Activated T-helper 1 cell treated with anti-CD3 and anti-CD28 coated beads, Interleukin-2, amount 50 U/mL, for 16 hours (primary cell): ENCODE measurements around the gene OSER1.

ENCODE experiments used
- DNase-seq, 2 donors: peaks; one replicate each; pipeline ENCODE4 v3.0.0-alpha.2; 2020; ENCODE audit warnings: low read depth in 1 of 2, low spot score in 1 of 2

The OSER1 gene

GRCh38 chr20:44180814-44181213 lies 29.8 kb downstream of the OSER1 start:
- DNase-seq = no peak

GRCh38 chr20:44176833-44177534 lies 33.6 kb downstream of the OSER1 start:
- no peak for DNase-seq

GRCh38 chr20:44174996-44175765 lies 35.4 kb downstream of the OSER1 start:
- DNase-seq = no peak

GRCh38 chr20:44173846-44174245 lies 36.7 kb downstream of the OSER1 start:
- DNase-seq = no peak

DNA sequence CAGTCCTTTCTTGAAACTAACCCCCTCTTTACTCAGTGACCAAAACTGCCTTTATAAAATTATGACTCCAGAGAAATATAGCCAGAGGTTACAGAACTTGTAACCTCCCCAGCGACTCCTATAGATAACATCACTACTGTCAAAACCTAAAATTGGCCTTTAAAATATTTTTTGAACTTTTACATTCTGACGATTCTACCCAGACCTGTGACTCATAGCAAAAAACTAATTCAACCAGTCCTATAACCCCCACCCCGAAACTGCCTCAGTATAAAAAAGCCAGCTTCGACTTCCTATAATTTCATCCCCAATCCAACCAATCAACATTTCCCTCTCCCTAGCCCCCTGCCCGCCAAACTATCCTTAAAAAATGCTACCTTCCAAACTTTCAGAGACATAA lies 37.5 kb downstream of the OSER1 start:
- no peak for DNase-seq

DNA sequence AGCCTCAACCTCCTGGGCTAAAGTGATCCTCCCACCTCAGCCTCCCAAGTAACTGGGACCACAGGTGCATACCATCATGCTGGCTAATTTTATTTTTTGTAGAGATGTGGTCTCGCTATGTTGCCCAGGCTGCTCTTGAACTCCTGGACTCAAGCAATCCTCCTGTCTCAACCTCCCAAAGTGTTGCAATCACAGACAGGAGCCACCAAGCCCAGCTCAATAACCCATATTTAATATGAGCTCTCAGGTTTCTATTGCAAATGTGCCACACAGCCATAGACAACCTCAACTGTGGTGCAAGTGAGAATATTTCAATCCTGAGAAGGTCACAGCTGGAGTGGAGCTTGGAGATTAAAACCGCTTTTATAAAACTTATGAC lies 38.0 kb downstream of the OSER1 start:
- no peak for DNase-seq

DNA sequence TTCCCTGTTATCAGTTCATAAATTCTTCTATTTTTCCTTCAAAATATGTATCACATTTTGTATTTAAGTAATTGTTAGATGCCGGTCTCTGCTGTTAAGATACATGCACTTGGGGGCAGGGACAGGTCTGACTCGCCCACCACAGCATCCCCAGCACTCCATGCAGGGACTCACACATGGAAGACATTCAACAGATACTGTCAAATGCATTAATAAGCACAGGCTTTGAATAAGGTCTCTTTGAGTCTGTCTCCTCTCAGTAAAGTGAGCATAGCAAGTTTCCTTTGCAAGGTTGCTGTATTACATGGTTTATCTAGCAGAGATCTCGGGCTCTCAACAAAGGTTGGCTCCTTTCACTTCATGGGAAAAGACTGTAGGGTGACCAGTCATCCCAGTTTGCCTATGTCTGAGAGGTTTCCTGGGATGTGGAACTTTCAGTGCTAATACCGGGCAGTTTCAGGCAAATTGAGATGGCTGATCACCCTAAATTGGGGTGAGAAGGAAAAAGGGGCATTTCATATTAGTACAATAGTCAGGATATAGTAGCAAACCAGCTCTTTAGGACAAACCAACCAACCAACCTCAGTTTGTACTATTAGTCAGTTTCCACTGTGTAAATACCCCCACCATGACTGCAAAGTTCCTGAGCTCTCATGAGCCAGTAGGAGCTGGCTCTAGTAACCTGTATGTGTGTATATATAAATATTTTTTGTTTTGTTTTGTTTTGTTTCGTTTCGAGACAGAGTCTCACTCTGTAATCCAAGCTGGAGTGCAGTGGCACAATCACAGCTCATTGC lies 38.6 kb downstream of the OSER1 start:
- DNase-seq = no peak

- DNase-seq = no peak
Observed at GRCh38 chr20:44170816-44171410, 39.7 kb downstream of the OSER1 start.

- no peak for DNase-seq
Observed at GRCh38 chr20:44167736-44168135, 42.8 kb downstream of the OSER1 start.

DNA sequence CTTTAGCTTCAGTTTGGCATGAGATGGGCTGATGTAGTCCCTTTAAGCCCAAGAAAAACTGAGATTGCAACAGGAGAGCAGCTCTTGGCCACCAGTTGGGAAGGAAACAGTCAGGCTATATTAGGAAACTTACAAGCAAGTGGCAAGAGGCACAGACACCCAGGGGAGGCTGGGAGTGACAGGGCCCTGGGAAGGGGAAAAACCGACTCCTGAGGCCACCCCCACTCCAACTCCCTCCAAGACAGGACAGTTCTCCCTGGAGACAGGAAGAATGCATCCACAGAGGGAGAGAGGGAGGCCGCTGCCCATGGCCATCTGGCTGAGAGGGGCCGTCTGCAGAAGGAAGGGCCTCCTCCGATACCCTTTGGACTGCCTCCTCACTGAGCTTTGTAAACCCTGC lies 44.1 kb downstream of the OSER1 start:
- DNase-seq = no peak

DNA sequence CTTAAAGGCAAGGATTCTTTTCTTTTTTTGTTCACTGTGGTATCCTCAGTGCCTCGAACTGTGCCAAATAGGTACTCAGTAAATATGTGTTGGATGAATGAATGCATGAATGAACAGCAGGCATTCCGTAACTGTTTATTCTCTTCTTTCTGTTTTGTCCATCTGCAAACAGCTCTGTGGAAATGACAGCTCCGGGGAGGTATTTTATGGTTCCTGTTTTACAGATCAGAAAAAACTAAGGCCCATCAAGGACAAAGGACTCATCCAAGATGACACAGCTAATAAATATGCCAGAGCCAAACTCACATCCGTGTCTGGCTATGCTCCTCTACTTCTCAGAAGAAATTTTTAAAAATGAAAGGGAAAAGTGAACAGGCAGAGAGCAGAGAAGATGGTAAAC lies 44.6 kb downstream of the OSER1 start:
- no peak for DNase-seq

- no peak for DNase-seq
Observed at GRCh38 chr20:44160133-44160532, 50.4 kb downstream of the OSER1 start.

GRCh38 chr20:44159711-44160110 lies 50.9 kb downstream of the OSER1 start:
- no peak for DNase-seq

DNA sequence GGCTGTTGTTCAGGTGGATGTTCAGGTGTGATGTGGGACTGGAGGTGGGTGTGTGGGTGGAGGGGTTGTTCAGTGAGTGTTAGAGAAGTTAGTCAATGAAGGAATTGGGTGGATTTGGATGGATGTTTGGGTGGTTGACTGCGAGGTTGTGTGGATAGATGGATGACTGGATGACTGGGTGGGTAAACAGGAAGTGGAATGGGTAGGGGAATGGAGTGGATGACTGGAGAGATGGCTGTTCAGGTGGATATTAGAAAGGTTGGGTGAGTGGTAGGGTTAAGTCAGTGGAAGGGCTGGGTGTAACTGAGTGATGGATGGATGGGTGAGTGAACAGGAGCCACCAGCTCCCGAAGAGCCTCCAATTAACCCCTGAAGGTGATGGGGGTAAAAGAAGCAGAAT lies 51.4 kb downstream of the OSER1 start:
- no peak for DNase-seq

DNA sequence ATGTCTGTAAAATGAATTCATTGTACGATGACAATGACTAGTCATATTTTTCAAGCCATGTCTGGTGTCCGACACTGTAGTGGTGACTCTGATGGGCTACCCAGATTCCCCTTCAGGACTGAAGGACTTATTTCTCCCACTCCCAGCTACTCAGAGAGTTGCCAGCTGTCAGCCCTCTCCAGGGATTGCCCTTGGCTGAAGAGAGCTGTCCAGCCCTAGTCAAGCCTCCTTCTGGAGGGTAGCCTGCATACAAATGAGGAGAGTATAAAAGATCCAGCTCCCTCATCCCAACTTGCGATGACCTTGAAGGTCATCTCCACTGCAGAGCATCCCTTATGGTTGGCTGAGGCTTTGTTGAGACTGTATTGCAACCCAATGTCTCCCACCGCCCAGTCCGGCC lies 53.5 kb downstream of the OSER1 start:
- DNase-seq = no peak

GRCh38 chr20:44154521-44155001 lies 56.0 kb downstream of the OSER1 start:
- DNase-seq = no peak

GRCh38 chr20:44153636-44154043 lies 56.9 kb downstream of the OSER1 start:
- DNase-seq = no peak

DNA sequence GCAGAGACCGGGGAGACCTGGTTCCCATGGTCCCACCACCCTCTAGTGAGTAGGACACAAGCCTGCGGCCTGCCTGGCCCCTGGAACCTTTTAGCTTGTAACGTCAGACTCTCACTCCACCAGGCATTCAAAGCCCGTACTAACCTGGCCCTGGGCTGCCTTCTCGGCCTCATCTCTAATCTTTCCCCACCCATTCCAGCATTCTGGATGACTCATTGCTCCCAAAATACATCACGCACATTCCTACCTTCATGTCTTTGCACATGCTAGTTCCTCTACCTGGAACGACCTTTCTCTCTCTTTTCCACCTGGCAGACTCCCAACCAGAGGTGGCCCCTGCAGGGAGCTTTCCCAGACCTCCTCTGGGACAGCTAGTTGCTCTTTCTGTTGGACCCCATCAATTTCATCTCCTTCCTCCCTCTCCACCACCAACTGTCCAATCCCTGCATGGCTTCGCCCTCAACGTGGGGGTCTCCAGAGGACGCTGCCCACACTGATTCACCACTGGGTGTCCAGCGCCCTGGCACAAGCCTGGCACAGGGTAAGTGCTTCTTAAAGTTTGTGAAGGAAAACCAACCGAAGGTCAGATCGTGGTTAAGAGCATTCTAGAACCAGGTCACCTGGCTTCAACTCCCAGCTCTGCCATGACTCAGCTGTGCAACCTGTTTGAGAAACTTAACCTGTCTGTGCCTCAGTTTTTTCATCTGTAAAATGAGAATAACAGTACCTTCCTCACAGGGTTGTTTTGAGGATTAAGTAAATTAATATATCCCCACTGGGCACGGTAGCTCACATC lies 58.8 kb downstream of the OSER1 start:
- no peak for DNase-seq

- DNase-seq = no peak
Observed at GRCh38 chr20:44146272-44146671, 64.3 kb downstream of the OSER1 start.
